ENCODE data around the gene NKAIN2.
"Not testable (repeated sequence)": the region's sequence is repeated elsewhere in the genome, so short reads cannot be mapped to it uniquely, and the experiment has no call there.

Gene NKAIN2

GRCh38 chr6:124668028-124668427 is 864.4 kb downstream of the NKAIN2 start:
- DNase-seq (ENCODE audit: low read depth in 2 of 2, low spot score in 1 of 2): no peak

GRCh38 chr6:124669713-124670480 is 866.2 kb downstream of the NKAIN2 start:
- DNase-seq (ENCODE audit: low read depth in 2 of 2, low spot score in 1 of 2): no peak

DNA sequence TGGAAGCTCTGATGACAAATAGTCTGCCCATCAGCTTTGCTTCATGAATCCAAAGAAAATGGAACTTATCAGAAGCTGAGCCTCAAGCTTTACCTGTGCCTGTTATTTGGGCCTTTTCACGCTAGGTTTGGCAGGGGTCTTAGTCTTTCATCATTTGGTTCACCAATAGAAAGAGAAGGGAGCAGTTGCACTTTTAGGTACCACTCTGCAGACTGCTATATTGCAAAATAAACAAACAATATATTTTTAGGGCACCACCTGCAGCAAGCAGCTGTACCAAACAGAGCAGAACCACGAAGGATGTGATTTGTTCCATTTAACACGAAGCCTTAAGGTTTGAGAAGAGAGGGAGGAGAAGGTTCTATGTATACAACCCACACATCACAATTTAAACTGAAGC is 867.1 kb downstream of the NKAIN2 start:
- no peak for DNase-seq (ENCODE audit: low read depth in 2 of 2, low spot score in 1 of 2)

DNA sequence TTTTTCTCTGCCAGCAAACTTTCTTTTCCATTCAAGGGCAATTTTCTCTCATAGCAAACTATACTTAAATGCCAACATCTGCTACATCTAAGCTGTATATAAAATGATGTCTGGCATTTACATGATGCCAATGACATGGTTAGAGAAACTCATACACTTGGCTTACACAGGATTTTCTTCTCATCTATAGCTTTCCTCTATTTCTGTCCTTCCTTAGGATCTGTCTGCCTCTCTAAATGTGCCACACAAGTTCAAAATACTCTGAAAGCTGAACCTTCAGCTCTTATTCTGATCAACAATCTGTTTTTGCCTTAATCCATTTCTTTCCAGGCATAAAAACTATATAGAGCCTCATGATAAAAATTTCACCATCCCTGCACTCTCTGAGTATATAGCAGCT is 867.7 kb downstream of the NKAIN2 start:
- DNase-seq (ENCODE audit: low read depth in 2 of 2, low spot score in 1 of 2): no peak

- DNase-seq (ENCODE audit: low read depth in 2 of 2, low spot score in 1 of 2): no peak
These were observed 870.4 kb downstream of the NKAIN2 start for GRCh38 chr6:124674042-124674441.

- no peak for DNase-seq (ENCODE audit: low read depth in 2 of 2, low spot score in 1 of 2)
These were observed 872.4 kb downstream of the NKAIN2 start for GRCh38 chr6:124676033-124676432.

- no peak for DNase-seq (ENCODE audit: low read depth in 2 of 2, low spot score in 1 of 2)
These were observed 874.2 kb downstream of the NKAIN2 start for GRCh38 chr6:124677874-124678273.

GRCh38 chr6:124679387-124679786 is 875.7 kb downstream of the NKAIN2 start:
- no peak for DNase-seq (ENCODE audit: low read depth in 2 of 2, low spot score in 1 of 2)

- no peak for DNase-seq (ENCODE audit: low read depth in 2 of 2, low spot score in 1 of 2)
These were observed 879.1 kb downstream of the NKAIN2 start for GRCh38 chr6:124682751-124683150.

- DNase-seq (ENCODE audit: low read depth in 2 of 2, low spot score in 1 of 2): no peak
These were observed 879.8 kb downstream of the NKAIN2 start for GRCh38 chr6:124683507-124683906.

GRCh38 chr6:124684621-124685020 is 881.0 kb downstream of the NKAIN2 start:
- DNase-seq (ENCODE audit: low read depth in 2 of 2, low spot score in 1 of 2): no peak

- no peak for DNase-seq (ENCODE audit: low read depth in 2 of 2, low spot score in 1 of 2)
These were observed 884.7 kb downstream of the NKAIN2 start for GRCh38 chr6:124688369-124688768.

- DNase-seq (ENCODE audit: low read depth in 2 of 2, low spot score in 1 of 2): no peak
These were observed 890.6 kb downstream of the NKAIN2 start for GRCh38 chr6:124694139-124694705.

DNA sequence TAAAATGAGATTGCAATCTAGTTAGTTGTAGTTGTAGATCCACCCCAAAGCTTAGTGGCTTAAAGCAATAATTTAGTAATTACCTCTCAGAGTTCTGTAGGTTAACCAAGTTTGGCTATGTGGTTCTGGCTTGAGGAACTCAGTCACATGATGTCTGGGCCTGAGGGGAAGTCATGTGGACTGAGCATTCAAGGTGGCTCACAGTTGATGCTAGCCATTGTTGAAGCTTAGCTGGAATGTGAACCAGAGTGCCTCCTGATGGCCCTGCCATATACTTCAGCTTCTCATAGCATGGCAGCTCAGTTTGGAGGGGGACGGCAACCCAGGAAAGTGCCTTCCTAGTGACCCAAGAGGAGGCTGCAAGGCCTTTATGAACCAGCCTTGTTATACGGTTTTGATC is 895.4 kb downstream of the NKAIN2 start:
- no peak for DNase-seq (ENCODE audit: low read depth in 2 of 2, low spot score in 1 of 2)

DNA sequence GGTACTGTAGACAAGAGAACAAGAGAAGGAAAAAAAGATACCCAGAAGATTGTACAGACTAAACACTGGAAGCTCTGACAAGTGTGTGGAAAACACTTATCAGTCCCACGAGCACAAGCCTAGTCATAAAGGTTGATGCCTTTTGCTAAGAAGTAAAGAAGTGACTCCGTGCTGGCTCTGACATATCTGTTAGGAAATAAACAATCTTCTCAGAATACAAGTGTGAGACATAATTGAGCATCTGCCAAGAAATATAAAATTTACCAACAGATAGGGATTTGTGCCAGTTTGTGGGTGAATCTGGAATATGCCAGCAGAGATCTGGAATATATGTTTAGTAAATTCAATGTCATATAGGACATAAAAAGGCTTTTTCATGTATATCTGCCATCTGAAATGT is 899.9 kb downstream of the NKAIN2 start:
- DNase-seq (ENCODE audit: low read depth in 2 of 2, low spot score in 1 of 2): no peak

- not testable (repeated sequence) for DNase-seq (ENCODE audit: low read depth in 2 of 2, low spot score in 1 of 2)
These were observed 908.9 kb downstream of the NKAIN2 start for GRCh38 chr6:124712532-124712931.

GRCh38 chr6:124714728-124715127 is 911.1 kb downstream of the NKAIN2 start:
- DNase-seq (ENCODE audit: low read depth in 2 of 2, low spot score in 1 of 2): no peak

DNA sequence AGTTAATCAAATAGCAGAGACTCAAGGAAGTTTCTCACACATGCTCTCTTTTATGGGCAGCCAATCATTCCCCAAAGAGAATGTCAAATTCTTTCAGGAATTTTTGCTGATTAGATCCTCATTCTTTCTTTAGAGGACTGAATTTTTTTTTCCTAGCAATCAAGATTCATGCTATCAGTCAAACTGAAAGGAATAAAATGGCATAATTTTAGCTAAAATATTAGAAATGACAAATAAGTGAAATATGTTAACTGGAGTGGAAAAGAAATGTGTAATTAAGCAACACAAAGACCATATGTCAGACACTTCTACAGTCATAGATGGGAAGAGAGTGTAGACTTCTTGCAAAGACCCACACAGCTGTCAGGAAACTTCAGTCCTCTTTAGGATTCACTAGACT is 916.2 kb downstream of the NKAIN2 start:
- no peak for DNase-seq (ENCODE audit: low read depth in 2 of 2, low spot score in 1 of 2)

DNA sequence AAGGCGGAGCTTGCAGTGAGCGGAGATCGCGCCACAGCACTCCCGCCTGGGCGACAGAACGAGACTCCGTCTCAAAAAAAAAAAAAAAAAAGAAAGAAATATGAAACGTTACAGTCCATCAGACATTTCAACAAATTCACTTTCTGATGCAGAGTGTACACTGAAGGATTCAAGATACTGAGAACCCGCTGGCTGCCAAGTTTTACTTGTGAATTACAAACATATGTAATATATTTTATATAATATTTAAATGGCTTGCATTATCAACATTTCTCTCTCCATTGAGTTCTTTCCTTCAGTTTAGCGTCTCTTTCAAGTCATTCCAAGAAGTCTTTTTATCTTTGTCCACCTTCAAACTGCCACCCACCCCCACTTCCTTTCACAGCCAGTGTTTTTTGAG is 917.7 kb downstream of the NKAIN2 start:
- DNase-seq (ENCODE audit: low read depth in 2 of 2, low spot score in 1 of 2): no peak

GRCh38 chr6:124722141-124722878 is 918.6 kb downstream of the NKAIN2 start:
- DNase-seq (ENCODE audit: low read depth in 2 of 2, low spot score in 1 of 2): no peak

DNA sequence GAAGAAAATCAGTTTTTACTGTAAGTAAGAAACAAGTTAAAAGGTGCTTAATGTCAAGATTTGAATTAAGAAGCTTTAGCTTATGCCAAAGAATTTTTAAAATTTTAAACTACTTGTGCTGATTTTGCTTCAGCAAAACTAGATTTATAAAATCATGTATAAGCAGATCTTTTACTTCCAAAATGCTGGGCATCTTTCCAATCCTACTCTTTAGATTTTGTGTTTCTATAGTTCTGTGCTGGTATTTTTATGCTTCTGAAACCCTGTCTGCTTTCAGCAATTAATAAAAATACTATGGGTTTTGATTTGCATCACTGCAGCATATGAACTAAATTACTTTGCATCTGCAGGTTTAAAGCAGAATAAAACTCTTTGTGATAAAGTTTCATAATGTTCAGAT is 920.0 kb downstream of the NKAIN2 start:
- DNase-seq (ENCODE audit: low read depth in 2 of 2, low spot score in 1 of 2): no peak

- not testable (repeated sequence) for DNase-seq (ENCODE audit: low read depth in 2 of 2, low spot score in 1 of 2)
These were observed 934.1 kb downstream of the NKAIN2 start for GRCh38 chr6:124737804-124738203.
